ENCODE data around the gene DDI2.

Gene DDI2

DNA sequence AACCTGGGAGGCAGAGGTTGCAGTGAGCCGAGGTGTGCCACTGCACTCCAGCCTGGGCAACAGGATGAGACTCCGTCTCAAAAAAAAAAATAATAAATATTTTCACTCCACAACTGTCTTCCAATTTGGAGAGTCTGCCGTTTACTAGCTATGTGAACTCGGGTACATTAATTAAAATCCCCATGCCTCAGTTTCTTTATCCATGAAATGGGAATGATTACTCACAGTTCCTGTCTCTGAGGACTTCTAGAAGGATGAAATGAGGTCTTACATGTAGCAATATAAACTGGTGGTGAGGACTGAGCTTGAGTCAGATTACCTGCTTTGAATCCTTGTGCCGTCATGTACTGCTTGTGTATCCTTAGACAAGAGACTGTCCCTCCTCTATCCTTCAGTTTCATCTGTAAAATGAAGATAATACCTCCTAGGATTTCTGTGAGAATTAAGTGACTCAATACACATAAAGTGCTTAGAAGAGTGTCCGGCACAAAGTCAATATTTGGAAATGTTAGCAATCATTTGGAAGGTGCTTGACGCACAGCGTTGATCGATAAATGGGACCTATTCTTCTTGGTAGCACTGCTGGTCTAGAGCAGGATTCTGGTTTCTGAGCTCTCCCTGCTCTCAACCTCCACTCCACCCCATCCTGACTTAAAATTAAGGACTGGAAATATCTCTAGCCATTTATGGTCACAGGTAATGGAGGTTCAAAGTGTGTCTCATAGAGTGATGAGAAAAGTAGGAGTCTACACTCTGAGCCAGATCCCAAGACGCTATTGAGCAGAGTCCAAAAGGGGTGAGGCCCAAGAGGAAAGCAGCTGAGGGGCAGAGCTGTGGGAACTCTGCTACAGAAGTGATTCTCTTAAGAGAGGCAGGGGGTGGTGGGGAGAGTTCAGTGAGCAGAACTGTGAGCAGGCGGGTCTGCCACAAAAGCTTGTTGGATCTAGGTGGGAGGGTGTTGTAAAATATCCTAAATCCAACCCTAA is 11.6 kb upstream of the DDI2 start:
- no peak for DNase-seq

DNA sequence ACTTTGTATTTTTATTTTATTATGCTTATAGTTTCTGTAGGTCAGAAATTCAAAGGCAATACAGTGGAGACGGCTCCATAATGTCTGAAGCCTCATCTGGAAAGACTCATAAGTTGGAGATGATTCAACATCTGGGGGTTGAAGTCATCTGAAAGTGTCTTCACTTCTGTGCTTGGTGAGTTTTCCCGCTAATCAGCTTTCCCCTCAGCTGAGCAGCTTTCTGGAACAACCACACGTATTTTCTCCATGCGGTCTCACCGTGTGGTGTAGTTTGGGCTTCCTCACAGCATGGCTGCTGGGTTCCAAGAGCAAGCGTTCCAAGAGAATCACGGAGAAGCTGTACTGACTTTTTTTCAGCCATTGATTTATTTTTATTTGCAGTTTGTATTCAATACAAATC is 7.6 kb upstream of the DDI2 start:
- DNase-seq = no peak

DNA sequence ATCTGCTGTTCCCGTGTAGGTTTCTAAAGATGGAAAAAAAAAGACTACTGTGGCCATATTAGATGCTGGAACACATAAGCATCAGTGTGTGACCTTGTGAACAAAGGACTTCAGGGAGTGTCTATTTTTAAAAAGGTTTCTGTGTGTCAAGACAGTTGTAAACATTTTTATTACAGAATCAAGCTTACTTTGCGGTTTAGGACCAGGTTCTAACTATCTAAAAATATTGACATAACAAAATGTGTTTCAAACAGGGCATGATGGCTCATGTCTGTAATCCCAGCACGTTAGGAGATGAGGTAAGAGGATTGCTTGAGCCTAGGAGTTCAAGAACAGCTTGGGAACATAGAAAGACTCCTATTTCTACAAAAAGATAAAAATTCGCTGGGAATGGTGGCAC is 7.1 kb upstream of the DDI2 start:
- no peak for DNase-seq

DNA sequence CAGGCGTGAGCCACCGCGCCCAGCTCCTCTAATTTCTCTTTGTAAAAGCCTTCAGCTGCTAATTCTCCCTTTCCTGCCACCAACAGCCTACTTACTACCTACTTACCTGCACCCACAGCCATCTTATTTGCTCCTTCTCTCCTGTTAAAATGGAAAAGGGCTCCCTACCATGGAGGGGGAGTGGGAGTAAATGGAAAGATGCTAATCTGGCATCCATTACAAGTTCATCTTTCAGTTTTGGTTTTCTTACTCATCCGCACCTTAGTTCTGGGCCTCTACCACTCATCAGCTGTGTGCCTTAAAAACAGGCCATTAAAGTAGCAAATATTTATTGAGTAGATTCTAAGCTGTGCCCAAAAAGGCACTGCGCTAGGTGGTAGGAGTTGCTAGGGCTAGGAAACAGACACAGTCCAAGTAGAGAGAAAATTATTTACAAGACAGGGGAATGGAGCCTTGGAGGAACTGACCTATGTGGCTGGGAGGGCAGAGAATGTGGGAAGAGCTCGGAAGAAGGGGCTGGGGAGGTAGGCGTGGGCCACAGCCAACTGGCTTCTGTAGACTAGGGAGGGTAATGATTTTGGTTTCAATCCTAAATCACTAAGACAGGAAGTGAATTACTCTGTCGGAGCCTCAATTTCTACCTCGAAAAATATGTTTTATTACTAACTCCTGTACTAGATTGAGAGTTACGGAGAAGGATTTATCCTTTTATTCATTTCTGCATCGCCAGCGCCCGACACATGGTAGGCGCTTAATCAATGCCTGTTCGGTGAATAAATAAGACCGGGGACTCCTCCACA is 685 bp upstream of the DDI2 start:
- peak; percentile 82 for DNase-seq

DNA sequence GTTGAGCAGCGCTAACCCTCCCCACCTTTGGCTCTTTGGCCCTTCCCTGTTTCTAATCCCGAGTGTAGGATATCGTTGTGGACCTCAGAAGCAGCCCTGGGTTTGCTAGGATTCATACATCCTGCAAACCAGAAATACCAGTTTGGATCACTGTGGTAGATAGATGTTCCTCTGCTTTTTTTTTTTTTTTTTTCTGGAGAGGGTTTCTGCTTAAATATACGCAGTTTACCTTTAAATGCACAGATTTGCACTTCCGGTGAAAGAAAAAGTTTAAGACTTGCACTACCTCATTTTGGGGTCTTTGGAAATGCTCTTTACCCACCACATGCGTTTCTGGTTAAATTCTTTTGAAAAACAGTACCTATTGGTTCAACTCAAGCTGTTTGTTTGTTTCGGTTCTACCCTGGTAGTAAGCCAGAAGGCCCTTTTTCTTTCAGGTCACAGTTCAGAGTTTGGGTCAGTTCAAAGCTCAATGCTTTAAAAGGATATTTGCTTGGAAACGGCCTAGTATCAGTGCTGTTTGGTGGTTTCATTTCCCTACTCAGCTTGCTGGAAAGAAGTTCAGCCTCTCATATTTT is 908 bp downstream of the DDI2 start:
- DNase-seq = peak; percentile 75

DNA sequence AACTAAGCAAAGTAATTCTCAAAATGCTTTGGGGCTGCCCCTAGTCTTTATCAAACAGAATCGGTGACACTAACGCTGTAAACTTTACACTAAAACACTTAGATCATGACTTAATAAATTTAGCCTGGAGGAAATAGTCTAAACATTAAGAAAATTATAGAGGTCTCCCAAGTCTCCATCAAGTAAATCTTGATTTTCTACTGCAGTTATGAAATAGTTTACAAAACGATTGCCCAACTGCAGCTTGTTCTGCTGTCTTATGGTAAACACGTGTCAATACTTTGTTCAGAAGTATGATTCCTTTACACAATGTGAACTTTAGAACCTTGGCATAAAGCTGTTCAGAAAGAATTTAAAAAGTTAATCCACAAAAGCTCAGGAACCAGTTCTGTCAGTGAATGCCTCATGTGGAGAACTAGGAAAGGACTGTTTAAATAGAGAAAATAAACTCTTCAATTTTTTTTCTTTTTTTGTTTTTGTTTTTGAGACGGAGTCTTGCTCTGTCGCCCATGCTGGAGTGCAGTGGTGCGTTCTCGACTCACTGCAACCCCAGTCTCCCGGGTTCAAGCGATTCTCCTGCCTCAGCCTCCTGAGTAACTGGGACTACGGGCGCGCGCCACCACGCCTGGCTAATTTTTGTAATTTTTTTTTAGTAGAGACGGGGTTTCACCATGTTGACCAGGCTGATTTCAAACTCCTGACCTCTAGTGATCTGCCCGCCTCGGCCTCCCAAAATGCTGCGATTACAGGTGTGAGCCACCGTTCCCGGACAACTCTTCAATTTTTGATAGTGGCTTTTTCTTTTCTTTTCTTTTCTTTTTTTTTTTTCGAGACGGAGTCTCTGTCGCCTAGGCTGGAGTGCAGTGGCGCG is 1.6 kb downstream of the DDI2 start:
- DNase-seq = no peak

DNA sequence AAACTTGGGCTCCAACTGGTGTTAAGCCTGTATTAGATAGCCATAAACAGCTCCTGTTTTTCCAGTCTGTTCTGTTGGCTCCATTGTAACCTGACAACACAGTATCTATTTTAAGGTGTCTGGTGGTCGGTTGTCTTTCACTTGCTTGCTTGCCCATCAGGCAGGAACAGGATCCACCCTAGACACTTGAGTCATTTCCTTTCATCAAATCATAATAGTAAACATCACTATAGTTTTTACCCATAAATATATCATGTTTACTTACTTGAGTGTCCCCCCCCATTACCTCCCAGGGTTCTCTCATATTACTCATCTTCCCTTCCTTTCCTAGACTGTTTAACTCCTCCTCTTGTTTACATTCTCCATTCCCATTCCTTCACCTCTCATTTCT is 2.9 kb downstream of the DDI2 start:
- peak; percentile 37 for DNase-seq

DNA sequence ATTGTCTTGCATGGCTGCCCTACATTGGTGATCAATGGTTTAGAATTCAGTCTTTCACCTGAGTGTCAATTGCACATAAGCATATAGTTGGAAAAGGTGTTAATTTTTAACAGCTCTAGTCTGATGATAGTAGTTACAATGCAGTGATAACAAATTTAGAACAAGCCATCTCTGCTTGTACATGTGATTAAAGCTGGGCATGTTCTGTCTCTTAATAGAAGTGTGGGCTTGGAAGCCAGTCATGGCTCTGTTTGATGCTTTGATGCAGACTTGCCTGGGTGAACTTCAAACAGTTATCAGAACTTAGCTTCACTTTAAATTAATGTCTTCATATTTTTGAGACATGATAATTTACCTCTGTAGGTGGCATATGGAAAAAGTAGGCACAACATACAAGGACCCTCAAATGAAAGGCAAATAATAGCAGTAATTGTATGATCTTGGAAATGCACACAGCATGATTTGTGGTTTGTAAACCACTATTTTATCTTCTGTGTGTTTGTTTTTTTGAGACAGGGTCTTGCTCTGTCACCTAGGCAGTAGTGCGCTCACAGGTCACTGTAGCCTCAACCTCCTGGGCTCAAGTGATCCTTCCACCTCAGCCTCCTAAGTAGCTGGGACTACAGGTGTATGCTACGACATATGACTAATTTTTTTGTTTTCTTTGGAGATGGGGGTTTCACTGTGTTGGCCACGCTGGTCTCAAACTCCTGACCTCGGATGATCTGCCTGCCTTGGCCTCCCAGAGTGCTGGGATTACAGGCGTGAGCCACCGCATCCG is 3.8 kb downstream of the DDI2 start:
- no peak for DNase-seq

DNA sequence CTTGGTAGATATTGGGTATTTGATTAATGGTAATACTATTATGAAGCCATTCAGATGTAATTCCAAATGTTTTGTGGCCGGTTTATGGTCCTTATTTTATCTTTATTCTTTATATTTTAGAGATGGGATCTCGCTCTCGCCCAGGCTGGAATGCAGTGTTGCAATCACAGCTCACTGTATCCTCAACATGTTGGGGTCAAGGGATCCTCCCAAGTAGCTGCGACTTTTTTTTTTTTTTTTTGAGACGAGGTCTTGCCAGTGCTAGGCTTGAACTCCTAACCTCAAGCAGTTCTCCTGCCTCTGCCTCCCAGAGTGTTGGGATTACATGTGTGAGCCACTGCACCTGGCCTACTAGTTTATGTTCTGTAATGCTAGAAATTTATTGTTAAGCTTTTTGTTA is 4.7 kb downstream of the DDI2 start:
- peak; percentile 47 for DNase-seq

DNA sequence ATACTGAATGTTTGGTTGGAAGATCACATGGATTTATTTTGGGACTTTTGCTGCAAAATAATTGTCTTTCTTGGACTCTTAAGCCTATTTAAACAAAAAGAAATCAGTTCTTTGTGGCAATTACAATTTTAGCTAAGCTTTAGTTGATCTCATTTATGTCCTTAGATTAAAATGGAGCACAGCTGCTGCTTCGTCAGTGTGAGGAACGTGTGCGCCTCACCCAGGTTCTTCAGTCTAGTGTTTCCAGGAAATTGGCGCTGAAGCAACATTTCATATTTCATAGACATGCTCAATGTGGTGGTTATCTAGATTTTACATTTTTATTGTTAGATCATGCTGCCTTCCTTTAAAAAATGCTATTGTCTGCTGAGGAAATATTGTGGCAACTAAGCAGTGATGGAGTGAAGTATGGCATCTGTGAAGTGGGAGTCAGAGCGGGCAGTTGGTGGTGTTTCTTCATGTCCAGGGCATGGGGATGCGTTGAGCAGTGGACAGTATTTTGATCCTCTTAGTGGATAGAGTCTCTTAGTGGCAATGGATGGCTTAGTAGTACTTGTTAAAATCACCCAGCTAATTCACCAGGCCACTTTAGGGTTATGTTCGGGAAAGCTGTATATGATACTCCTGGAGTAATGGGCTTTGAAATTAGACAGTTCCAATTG is 5.6 kb downstream of the DDI2 start:
- peak; percentile 90 for DNase-seq

DNA sequence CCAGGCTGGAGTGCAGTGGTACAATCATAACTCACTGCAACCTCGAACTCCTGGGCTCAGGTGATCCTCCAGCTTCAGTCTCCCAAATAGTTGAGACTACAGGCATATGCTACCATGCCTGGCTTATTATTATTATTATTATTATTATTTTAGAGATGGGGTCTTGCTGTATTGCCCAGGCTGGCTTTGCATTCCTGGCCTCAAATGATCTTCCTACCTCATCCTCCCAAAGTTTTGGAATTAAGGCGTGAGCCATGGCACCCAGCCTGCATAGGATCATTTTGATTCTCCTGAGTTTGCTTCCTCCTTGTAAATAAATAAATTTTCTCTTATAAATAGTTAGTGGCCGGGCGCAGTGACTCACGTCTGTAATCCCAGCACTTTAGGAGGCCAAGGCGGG is 6.2 kb downstream of the DDI2 start:
- no peak for DNase-seq

DNA sequence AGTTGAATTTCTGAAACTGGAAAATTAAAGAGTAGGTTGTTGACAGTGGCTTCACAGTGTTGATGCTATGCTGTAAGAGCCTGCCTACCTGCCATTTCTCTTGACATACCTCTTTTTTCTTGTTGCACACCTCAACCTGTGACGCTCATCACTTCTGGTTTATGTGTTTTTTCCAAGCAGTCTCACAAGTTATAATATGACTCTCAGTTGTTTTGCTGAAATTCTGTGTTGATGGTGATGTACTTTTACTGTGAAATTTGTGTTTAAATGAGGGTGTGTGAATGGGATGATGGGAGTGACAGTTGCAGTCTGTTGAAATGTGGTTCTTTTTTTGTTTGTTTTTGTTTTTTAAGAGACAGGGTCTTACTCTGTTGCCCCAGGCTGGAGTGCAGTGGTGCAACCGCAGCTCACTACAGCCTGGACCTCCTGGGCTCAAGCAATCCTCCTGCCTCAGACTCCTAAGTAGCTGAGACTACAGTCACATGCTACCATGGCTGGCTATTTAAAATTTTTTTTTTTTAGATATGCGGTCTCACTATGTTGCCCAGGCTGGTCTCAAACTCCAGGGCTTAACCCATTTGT is 7.0 kb downstream of the DDI2 start:
- no peak for DNase-seq

DNA sequence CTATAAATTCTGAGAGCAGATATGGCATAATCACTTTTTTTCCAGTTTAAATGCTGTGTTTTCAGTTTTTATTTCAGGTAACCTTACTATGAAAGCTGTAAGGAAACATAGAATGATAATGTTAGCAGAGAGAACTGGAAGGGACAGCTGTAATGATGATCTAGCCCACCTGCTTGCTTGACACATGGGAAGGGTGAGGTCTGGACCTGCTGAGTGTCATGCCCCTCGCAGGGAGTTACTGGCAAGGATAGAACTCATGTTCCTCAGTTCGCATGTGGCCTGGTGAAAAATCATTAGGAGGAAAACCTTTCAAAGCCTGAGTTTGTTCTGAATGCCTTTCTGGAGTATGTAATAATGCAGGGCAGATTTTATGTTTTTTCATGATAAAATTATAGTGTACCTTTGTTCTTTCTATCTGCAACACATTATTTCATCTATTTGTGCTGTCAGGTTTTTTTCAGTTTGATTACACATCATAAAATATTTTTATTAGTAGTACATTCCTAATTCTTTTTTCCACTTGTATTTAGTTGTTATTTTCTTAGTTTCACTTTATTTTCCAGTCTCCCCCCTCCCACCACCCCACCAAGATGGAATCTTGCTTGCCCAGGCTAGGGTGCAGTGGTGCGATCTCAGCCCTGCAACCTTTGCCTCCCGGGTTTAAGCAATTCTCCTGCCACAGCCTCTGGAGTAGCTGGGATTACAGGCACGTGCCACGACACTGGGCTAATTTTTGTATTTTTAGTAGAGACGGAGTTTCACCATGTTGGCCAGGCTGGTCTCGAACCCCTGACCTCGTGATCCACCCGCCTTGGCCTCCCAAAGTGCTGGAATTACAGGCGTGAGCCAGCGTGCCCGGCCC is 8.0 kb downstream of the DDI2 start:
- no peak for DNase-seq

DNA sequence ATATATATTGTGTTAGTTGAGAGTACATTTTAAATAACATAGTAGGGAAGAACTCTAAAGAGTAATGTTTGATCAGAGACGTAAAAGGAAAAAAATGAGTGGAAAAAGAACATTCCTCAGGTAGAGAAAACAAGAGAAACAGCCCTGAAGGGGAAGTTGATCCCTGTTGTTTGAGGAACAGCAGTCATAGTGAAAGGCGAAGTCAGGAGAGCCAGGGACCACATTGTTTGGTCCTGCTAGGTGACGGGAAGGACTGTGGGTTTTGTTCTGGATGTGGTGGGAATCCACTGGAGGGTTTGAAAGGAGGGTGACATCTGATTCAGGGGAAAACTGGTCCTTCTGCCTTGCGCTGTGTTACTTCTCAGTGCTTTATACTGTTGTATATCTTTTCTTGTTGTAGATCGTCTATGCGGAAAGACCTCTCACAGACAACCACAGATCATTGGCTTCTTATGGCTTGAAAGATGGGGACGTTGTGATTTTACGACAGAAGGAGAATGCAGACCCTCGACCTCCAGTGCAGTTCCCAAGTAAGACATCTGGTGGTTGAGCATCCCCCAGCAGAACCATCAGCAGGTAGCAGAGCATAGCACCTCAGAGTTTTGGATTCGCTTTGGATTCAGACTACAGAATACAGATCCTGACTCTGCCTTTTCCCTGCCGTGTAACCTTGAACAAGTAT is 9.2 kb downstream of the DDI2 start:
- no peak for DNase-seq

DNA sequence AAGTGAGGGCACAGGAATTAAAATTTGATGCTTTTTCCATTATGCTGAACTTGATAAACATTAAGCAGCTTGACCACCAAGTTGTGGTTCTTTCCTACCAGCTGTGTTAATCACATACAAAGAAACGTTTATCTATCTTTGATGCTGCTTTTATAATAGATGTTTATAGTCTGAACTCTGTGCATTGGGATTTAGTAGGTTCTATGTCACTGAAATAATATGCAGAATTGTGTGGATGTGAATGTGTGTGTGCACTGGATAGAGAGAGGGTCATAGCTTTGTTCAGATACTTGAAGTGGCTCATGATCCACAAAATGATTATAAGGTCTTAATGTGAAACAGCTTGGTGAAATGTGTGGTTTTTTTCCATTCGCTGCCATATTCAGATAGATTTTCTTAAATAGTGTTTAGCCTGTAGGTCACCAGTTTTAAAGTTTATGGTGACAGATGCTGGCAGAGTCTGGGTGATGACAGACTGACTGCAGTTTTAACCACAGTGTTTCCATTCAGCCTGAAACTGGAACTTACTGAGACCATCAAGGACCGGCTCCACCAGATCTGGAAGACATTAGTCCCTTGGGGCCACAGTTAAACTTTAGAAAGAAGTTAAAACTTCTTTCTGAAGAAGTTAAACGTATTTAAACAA is 10.2 kb downstream of the DDI2 start:
- no peak for DNase-seq

DNA sequence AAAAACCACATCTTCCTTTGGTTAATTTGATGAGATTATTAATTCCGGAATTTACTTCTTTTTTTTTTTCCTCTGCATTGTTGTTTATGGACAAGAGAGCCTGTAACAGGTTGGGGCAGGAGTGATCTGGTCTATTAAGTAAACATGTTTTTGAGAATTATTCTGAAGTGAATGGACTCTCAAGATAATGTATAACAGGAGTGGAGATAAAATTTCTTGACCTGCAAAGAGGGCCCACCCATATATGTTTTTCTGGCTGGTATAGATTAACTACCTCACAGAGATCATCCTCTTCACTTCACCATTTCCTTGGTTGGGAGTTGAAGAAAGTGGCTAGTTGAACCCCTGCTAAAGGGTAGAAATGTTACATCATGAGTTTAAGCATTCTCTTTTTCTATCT is 10.7 kb downstream of the DDI2 start:
- no peak for DNase-seq

DNA sequence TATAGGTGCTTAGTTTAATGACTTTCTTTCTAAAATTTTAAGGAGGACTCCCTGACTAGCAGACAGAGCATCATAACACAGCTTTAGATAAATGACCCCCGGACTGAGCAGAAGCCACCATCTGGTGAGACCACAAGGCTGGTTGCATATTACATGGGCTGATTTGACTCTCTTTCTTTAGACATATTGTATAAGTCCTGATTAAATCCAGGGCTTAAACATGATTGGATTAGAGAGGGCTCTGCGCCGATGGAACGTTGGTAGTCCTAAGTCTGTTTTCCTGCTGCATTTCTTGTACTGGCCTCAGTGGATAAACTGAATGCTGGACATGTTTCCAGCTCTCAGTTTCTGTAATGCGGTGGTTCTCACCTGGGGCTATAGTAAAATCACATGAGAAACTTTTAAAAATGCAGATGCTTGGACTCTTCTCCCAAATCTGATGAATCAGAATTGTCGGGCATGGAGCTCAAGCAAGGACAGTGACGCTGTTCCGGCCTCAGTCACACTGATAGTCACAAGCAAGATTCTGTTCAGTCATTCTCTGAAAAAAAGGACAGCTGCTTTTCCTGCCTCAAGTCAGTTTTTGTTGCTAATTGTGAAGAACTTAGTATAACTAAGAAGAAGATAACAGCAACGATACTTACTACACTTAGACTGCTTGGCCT is 16.6 kb downstream of the DDI2 start:
- DNase-seq = peak; percentile 99

DNA sequence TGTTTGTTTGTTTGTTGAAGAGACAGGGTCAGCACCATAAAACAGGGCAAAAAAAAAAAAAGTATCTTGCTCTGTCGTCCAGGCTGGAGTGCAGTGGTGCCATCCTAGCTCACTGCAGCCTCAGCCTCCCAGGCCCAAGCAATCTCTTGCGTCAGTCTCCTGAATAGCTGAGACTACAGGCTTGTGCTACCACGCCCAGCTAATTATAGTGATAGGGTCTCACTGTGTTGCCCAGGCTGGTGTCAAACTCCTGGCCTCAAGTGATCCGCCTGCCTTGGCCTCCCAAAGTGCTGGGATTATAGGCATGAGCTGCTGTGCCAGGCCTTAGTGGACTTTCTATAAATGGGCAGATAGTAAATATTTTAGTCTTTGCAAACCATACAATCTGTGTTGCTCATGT is 19.2 kb downstream of the DDI2 start:
- no peak for DNase-seq
